ENCODE results near the gene PALM2AKAP2. TPM values are rescaled to one million over a fixed set of nuclear protein-coding genes. Genes with fewer than 3 reads are reported as not detected.

The PALM2AKAP2 gene
- total RNA-seq, 1 donor from 2014 or later = 24.2 TPM

- TF ChIP-seq CTCF (IDR thresholded peaks at IDR 0.05) = no peak
- no peak overlapping the region for H3K4me3 Mint-ChIP-seq (ENCODE audit: unreplicated experiment)
- DNase-seq (ENCODE audit: extremely low spot score, unreplicated experiment) = no peak
- H3K9me3 Mint-ChIP-seq (ENCODE audit: unreplicated experiment) = no peaks in the 10 kb centered on the region
- H3K36me3 Mint-ChIP-seq (ENCODE audit: unreplicated experiment) = no peaks in the 10 kb centered on the region
- no peak overlapping the region for H3K27ac Mint-ChIP-seq (ENCODE audit: unreplicated experiment)
- H3K4me1 Mint-ChIP-seq (ENCODE audit: unreplicated experiment) = peaks cover 10% of the 10 kb centered on the region
- H3K27me3 Mint-ChIP-seq (ENCODE audit: unreplicated experiment) = no peaks in the 10 kb centered on the region
Observed at GRCh38 chr9:109737295-109737694, 42.7 kb upstream of the PALM2AKAP2 start.

- TF ChIP-seq CTCF (IDR thresholded peaks at IDR 0.05) = no peak
- H3K9me3 Mint-ChIP-seq (ENCODE audit: unreplicated experiment) = no peaks in the 10 kb centered on the region
- no peak for DNase-seq (ENCODE audit: extremely low spot score, unreplicated experiment)
- H3K36me3 Mint-ChIP-seq (ENCODE audit: unreplicated experiment) = no peaks in the 10 kb centered on the region
- no peak overlapping the region for H3K4me3 Mint-ChIP-seq (ENCODE audit: unreplicated experiment)
- no peaks in the 10 kb centered on the region for H3K27me3 Mint-ChIP-seq (ENCODE audit: unreplicated experiment)
- H3K27ac Mint-ChIP-seq (ENCODE audit: unreplicated experiment) = no peak overlapping the region
- peaks cover 24% of the 10 kb centered on the region for H3K4me1 Mint-ChIP-seq (ENCODE audit: unreplicated experiment)
Observed at GRCh38 chr9:109739760-109740159, 40.2 kb upstream of the PALM2AKAP2 start.

DNA sequence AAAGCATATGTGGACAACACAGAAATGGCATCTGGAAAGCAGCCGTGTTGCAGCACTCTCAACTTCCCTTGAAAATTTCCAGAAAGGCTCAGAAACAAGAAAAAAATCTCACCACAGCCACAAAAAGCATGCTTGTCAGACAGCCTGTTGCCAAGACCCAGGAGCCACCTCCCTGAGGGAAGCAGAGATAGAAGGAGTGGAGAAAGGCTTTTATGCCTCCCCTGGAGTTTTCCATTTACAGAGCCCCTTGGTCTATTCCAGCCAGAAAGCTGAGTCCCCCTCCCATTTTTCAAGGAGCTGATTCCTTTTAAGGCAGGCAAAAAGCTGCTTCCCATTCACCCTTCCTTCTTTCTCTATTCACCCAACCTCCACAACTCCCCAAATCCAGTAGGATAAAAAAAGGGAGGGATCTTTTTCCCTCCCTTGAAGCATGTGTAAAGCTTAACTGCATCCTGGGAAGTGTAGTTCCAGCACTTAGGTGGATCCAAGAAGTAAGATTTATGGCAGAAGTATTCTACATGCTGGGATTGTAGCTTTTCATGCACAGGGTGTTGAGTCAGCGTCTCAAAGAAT, 37.1 kb upstream of the PALM2AKAP2 start:
- Mint-ChIP-seq H3K27ac (ENCODE audit: unreplicated experiment) (peak overlapping the region; percentile 28), H3K27me3 (ENCODE audit: unreplicated experiment) (no peaks in the 10 kb centered on the region), H3K9me3 (ENCODE audit: unreplicated experiment) (no peaks in the 10 kb centered on the region), H3K4me3 (ENCODE audit: unreplicated experiment) (no peak overlapping the region), H3K4me1 (ENCODE audit: unreplicated experiment) (peaks cover 42% of the 10 kb centered on the region), H3K36me3 (ENCODE audit: unreplicated experiment) (no peaks in the 10 kb centered on the region)
- no peak for DNase-seq (ENCODE audit: extremely low spot score, unreplicated experiment)
- no peak for TF ChIP-seq CTCF (IDR thresholded peaks at IDR 0.05)

GRCh38 chr9:109743696-109744095, 36.3 kb upstream of the PALM2AKAP2 start:
- H3K27ac Mint-ChIP-seq (ENCODE audit: unreplicated experiment) = peak overlapping the region; percentile 62
- no peaks in the 10 kb centered on the region for H3K36me3 Mint-ChIP-seq (ENCODE audit: unreplicated experiment)
- H3K27me3 Mint-ChIP-seq (ENCODE audit: unreplicated experiment) = no peaks in the 10 kb centered on the region
- H3K4me3 Mint-ChIP-seq (ENCODE audit: unreplicated experiment) = no peak overlapping the region
- TF ChIP-seq CTCF (IDR thresholded peaks at IDR 0.05) = no peak
- no peak for DNase-seq (ENCODE audit: extremely low spot score, unreplicated experiment)
- no peaks in the 10 kb centered on the region for H3K9me3 Mint-ChIP-seq (ENCODE audit: unreplicated experiment)
- H3K4me1 Mint-ChIP-seq (ENCODE audit: unreplicated experiment) = peaks cover 44% of the 10 kb centered on the region

GRCh38 chr9:109745335-109746283, 34.4 kb upstream of the PALM2AKAP2 start:
- Mint-ChIP-seq H3K36me3 (ENCODE audit: unreplicated experiment) (no peaks in the 10 kb centered on the region), H3K27me3 (ENCODE audit: unreplicated experiment) (no peaks in the 10 kb centered on the region), H3K27ac (ENCODE audit: unreplicated experiment) (peak overlapping the region; percentile 54), H3K4me3 (ENCODE audit: unreplicated experiment) (peak overlapping the region; percentile 42), H3K4me1 (ENCODE audit: unreplicated experiment) (peaks cover 51% of the 10 kb centered on the region), H3K9me3 (ENCODE audit: unreplicated experiment) (no peaks in the 10 kb centered on the region)
- no peak for DNase-seq (ENCODE audit: extremely low spot score, unreplicated experiment)
- TF ChIP-seq CTCF (IDR thresholded peaks at IDR 0.05) = no peak

Data from osteocyte (in vitro differentiated cells).